GM12878 (cell line): ENCODE measurements around the gene PIGB. TPM values are rescaled to one million over a fixed set of nuclear protein-coding genes. Genes with fewer than 3 reads are reported as not detected.

Source experiments
- CHD1 ChIP-seq: IDR thresholded peaks from 2 replicates; pipeline ENCODE4 v1.6.1; 2012; ENCODE audit warnings: low read depth, low read length, improper control_type of control experiment
- CREB1 ChIP-seq: IDR thresholded peaks from 2 replicates; pipeline ENCODE4 v1.6.1; 2012; ENCODE audit warnings: low read depth, mild to moderate bottlenecking, inconsistent platforms
- CREM ChIP-seq: IDR thresholded peaks from 2 replicates; pipeline ENCODE4 v1.6.1; 2014; ENCODE audit warnings: antibody characterized with exemption, low read depth
- ESRRA ChIP-seq: IDR thresholded peaks from 2 replicates; pipeline ENCODE4 v1.6.1; 2012; ENCODE audit warnings: mild to moderate bottlenecking, low read length, improper control_type of control experiment
- FOS ChIP-seq: IDR thresholded peaks from 3 replicates; pipeline ENCODE4 v1.6.1; 2011; ENCODE audit warnings: borderline replicate concordance; ENCODE audit not compliant: insufficient read length; ENCODE audit errors: extremely low read depth
- HDAC2 ChIP-seq: fragments of 200-600 bp; sonication (generic); IDR thresholded peaks from 2 replicates; pipeline ENCODE4 v1.6.1; 2017
- MEF2A ChIP-seq: IDR thresholded peaks from 2 replicates; pipeline ENCODE4 v1.6.1; 2011; ENCODE audit warnings: low read depth, mild to moderate bottlenecking, low read length, moderate library complexity; ENCODE audit not compliant: insufficient read depth
- NR2C1 ChIP-seq: fragments of 450-650 bp; IDR thresholded peaks from 2 replicates; pipeline ENCODE4 v1.6.1; 2017; ENCODE audit warnings: antibody characterized with exemption, mild to moderate bottlenecking, moderate library complexity
- PAX8 ChIP-seq: fragments of 450-650 bp; IDR thresholded peaks from 2 replicates; pipeline ENCODE4 v1.6.1; 2017; ENCODE audit warnings: mild to moderate bottlenecking, moderate library complexity
- PRDM15 ChIP-seq: fragments of 450-650 bp; formaldehyde crosslinking; IDR thresholded peaks from 2 replicates; pipeline ENCODE4 v1.4.0; 2020; ENCODE audit warnings: mild to moderate bottlenecking, moderate library complexity
- SPI1 ChIP-seq: IDR thresholded peaks from 2 replicates; pipeline ENCODE4 v1.6.1; 2011; ENCODE audit warnings: low read depth, mild to moderate bottlenecking, low read length, moderate library complexity, borderline replicate concordance; ENCODE audit not compliant: insufficient read depth
- SUZ12 ChIP-seq: fragments of 200-600 bp; sonication (generic); IDR thresholded peaks from one replicate; pipeline ENCODE4 v1.6.1; 2018; ENCODE audit warnings: antibody characterized with exemption, mild to moderate bottlenecking; ENCODE audit not compliant: unreplicated experiment
- TARDBP ChIP-seq: IDR thresholded peaks from 2 replicates; pipeline ENCODE4 v1.6.1; 2016; ENCODE audit warnings: borderline replicate concordance
- TCF12 ChIP-seq: IDR thresholded peaks from 2 replicates; pipeline ENCODE4 v1.6.1; 2011; ENCODE audit warnings: low read depth, mild to moderate bottlenecking, low read length
- TCF7 ChIP-seq: IDR thresholded peaks from 2 replicates; pipeline ENCODE4 v1.6.1; 2014; ENCODE audit warnings: antibody characterized with exemption, borderline replicate concordance
- YBX1 ChIP-seq: fragments of 450-650 bp; IDR thresholded peaks from 2 replicates; pipeline ENCODE4 v1.6.1; 2016; ENCODE audit warnings: antibody characterized with exemption
- ZBTB40 ChIP-seq: fragments of 450-650 bp; IDR thresholded peaks from 2 replicates; pipeline ENCODE4 v1.6.1; 2016; ENCODE audit warnings: mild to moderate bottlenecking, moderate library complexity, borderline replicate concordance
- ZNF207 ChIP-seq: fragments of 450-650 bp; IDR thresholded peaks from 2 replicates; pipeline ENCODE4 v1.6.1; 2014; ENCODE audit warnings: antibody characterized with exemption, mild to moderate bottlenecking, borderline replicate concordance
- ZNF274 ChIP-seq: IDR thresholded peaks from one replicate; pipeline ENCODE4 v1.8.0; 2011; ENCODE audit not compliant: insufficient read length, insufficient read depth
- polyA plus RNA-seq, 11 experiments: library from polyadenylated mRNA; depleted of rRNA in 4 of 11; unstranded in 6 of 11; stranded (reverse) in 5 of 11; fragments of >200 nt; fragmentation: Nextera tagmentation in 4 of 11; fragmentation: Illumina TruSeq in 1 of 11; extraction: Ambion mirVana in 4 of 11; extraction: Trizol in 1 of 11; gene quantifications; 1 replicate in 1 of 11; 2 replicates in 10 of 11; pipeline versions ENCODE4 v1.2.1 to v1.2.3, GENCODE V29; 2011 to 2016; ENCODE audit warnings: inconsistent platforms in 2 of 11, missing spikeins in 2 of 11, low read depth in 1 of 11
- total RNA-seq, 4 experiments: library from RNA; depleted of rRNA in 3 of 4; stranded (reverse); fragments of >200 nt in 3 of 4; fragmentation: Illumina TruSeq in 1 of 4; extraction: Trizol in 1 of 4; gene quantifications; 2 replicates each; pipeline versions ENCODE4 v1.2.1 to v1.2.3, GENCODE V29; 2013 to 2021
- TF ChIP-seq, protein P1 (sequence below): fragments of 450-650 bp; IDR thresholded peaks from 2 replicates; pipeline ENCODE4 v1.6.1; 2017; ENCODE audit warnings: mild to moderate bottlenecking, moderate library complexity

PIGB gene
- total and polyA plus RNA-seq, 10 of the 15 experiments (the other 5 are each of a cell fraction or from before 2014, with no cell fraction given) = 17.9 to 46.0 (median 25.2) TPM

DNA sequence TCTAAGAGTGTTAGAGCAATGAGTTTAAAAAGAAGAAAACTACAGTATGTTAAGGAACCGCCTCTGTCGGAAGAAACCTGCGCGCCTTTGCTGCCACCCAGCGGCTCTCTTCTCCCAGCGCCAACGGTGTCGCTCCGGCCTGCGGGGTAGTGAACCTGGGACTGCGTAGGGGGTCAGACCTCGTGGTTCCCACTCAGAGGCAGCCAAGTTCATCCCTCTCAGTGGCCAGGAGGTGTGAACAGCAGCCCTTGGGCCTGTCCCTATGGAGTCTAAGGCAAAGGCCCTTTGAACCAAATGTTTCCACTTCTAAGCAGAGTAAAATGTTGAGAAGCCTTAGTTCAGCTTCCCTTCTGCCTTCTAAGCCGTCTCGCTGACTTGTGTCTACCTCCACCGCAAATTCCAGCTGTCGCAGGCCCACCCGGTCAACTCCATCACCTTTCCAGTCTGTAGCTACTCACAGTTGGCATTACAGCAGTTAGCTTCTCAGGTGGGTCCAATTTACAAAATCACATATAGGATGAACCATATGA is 28.4 kb upstream of the PIGB start (continued):
- TF ChIP-seq, protein P1, sequence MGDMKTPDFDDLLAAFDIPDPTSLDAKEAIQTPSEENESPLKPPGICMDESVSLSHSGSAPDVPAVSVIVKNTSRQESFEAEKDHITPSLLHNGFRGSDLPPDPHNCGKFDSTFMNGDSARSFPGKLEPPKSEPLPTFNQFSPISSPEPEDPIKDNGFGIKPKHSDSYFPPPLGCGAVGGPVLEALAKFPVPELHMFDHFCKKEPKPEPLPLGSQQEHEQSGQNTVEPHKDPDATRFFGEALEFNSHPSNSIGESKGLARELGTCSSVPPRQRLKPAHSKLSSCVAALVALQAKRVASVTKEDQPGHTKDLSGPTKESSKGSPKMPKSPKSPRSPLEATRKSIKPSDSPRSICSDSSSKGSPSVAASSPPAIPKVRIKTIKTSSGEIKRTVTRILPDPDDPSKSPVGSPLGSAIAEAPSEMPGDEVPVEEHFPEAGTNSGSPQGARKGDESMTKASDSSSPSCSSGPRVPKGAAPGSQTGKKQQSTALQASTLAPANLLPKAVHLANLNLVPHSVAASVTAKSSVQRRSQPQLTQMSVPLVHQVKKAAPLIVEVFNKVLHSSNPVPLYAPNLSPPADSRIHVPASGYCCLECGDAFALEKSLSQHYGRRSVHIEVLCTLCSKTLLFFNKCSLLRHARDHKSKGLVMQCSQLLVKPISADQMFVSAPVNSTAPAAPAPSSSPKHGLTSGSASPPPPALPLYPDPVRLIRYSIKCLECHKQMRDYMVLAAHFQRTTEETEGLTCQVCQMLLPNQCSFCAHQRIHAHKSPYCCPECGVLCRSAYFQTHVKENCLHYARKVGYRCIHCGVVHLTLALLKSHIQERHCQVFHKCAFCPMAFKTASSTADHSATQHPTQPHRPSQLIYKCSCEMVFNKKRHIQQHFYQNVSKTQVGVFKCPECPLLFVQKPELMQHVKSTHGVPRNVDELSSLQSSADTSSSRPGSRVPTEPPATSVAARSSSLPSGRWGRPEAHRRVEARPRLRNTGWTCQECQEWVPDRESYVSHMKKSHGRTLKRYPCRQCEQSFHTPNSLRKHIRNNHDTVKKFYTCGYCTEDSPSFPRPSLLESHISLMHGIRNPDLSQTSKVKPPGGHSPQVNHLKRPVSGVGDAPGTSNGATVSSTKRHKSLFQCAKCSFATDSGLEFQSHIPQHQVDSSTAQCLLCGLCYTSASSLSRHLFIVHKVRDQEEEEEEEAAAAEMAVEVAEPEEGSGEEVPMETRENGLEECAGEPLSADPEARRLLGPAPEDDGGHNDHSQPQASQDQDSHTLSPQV = peak; percentile 34; the same call in 1 of the 2 replicates
- no peak for TF ChIP-seq CREM
- TF ChIP-seq SPI1 = no peak
- TF ChIP-seq YBX1 = no peak
- no peak for TF ChIP-seq ZBTB40
- TF ChIP-seq CREB1 = peak; percentile 37; the same call in 1 of the 2 replicates
- TF ChIP-seq NR2C1 = no peak
- 0 out of 2 replicates have a peak, but pooled peaks have one; percentile 48 for TF ChIP-seq MEF2A
- no peak for TF ChIP-seq TCF12
- no peak for TF ChIP-seq FOS
- TF ChIP-seq TARDBP = no peak
- TF ChIP-seq CHD1 = 0 out of 2 replicates have a peak, but pooled peaks have one; percentile 3
- TF ChIP-seq PRDM15 = no peak
- TF ChIP-seq PAX8 = no peak
- TF ChIP-seq ZNF274 = no peak
- TF ChIP-seq ESRRA = no peak
- no peak for TF ChIP-seq SUZ12
- no peak for TF ChIP-seq ZNF207
- TF ChIP-seq TCF7 = no peak
- TF ChIP-seq HDAC2 = no peak
